Spleen (tissue), 7 donors: ENCODE measurements around the gene AMMECR1L.

Experiments used
- POLR2A ChIP-seq, 3 donors: fragments of 450-650 bp; IDR thresholded peaks; one replicate each; pipeline ENCODE4 v1.5.1; 2017; ENCODE audit warnings: antibody characterized with exemption in 3 of 3, mild to moderate bottlenecking in 1 of 3
- TF ChIP-seq, protein P1 (sequence below), 11 experiments: fragments of 200-600 bp in 7 of 11; fragments of 450-650 bp in 4 of 11; sonication (generic) in 4 of 11; IDR thresholded peaks in 8 of 11; conservative IDR thresholded peaks in 3 of 11; 1 replicate in 7 of 11; 2 replicates in 4 of 11; pipeline versions ENCODE4 v1.4.0 to v1.8.0; 2016 to 2021; ENCODE audit warnings: antibody characterized with exemption in 11 of 11, inconsistent platforms in 4 of 11, mild to moderate bottlenecking in 1 of 11
- donor health status: DM: no; HTN: no; CAD: no; lungs with moderate emphysema.
- donor health status: DM: no; HTN: no; CAD: no.
- donor health status: DM: no; HTN: no; CAD: no.

DNA sequence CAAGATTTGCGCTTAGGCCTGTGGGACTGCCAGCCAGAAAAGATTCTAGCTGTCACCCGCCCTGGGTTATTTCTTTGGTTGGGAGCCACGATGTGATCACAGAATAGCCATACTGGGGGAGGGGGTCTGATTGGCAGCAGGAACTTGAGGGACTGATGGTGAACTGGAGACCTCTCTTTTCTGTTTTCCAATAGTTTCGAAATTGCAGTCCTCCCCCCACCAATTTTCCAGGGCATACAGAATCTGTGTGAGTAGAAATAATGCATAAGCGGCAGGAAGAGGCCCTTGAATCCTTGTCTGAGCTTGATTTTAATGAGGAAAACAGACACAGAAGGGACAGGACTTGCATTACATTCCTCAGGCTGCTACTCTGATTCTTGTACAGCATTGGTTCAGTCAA lies 25.6 kb downstream of the AMMECR1L start:
- TF ChIP-seq, protein P1, sequence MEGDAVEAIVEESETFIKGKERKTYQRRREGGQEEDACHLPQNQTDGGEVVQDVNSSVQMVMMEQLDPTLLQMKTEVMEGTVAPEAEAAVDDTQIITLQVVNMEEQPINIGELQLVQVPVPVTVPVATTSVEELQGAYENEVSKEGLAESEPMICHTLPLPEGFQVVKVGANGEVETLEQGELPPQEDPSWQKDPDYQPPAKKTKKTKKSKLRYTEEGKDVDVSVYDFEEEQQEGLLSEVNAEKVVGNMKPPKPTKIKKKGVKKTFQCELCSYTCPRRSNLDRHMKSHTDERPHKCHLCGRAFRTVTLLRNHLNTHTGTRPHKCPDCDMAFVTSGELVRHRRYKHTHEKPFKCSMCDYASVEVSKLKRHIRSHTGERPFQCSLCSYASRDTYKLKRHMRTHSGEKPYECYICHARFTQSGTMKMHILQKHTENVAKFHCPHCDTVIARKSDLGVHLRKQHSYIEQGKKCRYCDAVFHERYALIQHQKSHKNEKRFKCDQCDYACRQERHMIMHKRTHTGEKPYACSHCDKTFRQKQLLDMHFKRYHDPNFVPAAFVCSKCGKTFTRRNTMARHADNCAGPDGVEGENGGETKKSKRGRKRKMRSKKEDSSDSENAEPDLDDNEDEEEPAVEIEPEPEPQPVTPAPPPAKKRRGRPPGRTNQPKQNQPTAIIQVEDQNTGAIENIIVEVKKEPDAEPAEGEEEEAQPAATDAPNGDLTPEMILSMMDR (IDR thresholded peaks at IDR 0.05 in 8 of 11, conservative IDR thresholded peaks at IDR 0.05 in 3 of 11): no peak
- no peak for TF ChIP-seq POLR2A (IDR thresholded peaks at IDR 0.05)
